HG03575 (cell line): ENCODE measurements around the gene TGOLN2.

ENCODE experiments used
- ATAC-seq: cut with Tn5 transposase; IDR thresholded peaks from one replicate; pipeline ENCODE4 v1.9.1; 2021; ENCODE audit not compliant: unreplicated experiment, insufficient number of reproducible peaks, low FRiP score; ENCODE audit errors: extremely low read depth

TGOLN2 gene

DNA sequence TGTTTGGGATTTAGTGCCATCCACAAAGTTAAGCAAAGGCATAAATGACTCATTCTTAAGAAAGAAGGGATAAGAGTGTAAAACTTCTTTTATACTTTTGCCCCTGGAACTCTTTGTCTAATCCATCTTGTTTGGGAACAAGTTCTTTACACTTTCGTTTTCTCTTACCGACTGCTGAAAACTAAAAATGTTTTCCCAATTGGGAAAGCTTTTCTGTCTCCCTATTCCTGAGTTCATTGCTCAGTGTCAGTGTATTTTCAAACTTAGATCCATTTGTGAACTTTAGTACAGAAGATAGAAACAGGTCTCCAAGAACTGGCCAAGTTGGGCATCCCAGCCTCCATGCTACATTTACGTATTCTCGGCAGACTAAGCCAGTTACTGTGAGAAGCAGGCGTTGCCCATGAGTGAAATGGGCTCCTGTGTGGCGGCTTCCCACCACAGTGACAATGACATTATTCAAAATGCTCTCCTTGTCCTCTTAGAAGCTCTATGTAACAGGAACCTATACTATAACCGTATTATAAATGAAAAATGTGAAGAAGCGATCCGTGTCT is 51.7 kb downstream of the TGOLN2 start:
- ATAC-seq: no peak

DNA sequence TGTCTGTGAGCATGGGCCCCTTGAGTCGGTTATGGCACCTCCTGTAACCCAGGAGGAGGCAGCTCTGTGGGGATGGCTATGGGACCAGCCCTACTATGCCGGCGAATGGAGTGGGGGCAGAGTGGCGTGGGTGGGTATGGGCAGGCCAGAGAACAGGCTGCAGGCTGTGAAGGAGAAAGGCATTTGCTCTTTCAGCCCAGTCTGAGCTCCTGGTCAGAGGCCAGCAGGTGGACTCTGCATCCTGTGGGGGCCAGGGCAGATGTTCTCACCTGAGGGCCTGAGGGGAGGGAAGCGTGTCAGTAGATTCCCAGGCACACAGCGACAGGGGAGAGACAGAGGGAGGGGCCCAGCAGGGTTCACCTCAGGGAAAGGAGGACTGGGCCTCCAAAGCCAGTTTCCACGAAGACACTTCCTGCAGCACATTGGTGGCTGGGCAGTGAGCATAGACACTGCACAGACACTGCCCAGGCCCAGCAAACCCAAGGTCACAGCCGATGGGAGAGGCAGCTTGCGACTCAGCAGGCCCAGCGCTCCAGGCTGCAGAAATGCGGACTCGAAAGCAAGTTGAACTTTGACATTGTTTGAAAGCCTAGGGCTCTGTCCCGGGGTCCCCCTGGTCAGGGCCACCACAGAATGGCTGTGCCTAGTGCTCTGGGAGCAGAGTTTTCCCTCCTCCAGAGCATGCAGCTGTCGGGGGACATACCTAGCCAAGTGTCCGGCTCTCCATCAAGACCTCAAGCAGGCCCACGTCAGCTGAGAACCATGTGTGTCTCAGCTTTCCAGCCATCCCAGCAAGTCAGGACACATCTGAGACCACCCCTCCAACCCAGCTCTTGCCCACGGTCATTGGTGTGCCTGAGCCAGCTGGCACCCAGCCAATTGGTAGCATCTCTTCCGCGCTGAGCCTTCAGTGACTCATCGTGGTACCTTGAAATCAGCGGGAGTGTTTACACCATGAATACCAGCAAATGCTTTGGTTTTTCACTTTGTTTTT is 53.8 kb downstream of the TGOLN2 start:
- no peak for ATAC-seq

DNA sequence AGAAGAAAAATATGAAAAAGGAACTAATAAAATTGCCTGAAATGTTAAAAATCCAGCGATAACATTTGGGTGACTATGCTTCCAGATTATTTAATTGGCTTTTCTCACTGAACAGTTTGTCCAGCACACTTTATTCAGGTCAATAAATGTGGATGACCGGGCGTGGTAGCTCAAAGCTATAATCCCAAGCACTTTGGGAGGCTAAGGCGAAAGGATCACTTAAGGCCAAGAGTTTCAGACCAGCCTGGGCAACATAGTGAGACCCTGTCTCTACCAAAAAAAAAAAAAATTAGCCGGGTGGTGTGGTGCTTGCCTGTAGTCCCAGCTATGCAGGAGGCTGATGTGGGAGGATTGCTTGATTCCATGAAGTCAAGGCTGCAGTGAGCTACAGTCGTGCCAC is 55.4 kb downstream of the TGOLN2 start:
- no peak for ATAC-seq

DNA sequence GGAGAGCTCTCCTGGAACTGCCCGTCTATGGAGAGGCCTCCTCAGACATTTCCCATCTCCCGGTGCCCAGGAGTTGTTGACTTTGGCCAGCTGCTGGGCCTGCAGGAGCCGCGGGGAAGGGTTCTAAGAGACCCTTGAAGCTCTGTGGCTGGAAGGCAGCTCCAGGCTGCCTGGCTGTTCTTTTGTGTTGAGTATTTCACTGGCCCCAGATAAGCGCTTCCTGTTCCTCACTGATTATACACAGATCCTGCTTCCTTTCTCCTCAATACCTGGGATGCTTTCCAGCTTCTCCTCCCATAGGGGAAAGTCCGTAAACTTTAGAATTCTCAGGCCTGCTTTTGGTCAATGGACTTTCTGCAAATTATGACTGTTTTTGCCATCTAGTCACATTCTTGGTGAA is 57.8 kb downstream of the TGOLN2 start:
- no peak for ATAC-seq
